Iris pigment epithelial cell (primary cell): Measurements from ENCODE around the gene NET1.

Source experiments
- DNase-seq: peaks from one replicate; pipeline ENCODE4 v3.0.0-alpha.2; 2011; ENCODE audit warnings: low read depth

NET1 gene

DNA sequence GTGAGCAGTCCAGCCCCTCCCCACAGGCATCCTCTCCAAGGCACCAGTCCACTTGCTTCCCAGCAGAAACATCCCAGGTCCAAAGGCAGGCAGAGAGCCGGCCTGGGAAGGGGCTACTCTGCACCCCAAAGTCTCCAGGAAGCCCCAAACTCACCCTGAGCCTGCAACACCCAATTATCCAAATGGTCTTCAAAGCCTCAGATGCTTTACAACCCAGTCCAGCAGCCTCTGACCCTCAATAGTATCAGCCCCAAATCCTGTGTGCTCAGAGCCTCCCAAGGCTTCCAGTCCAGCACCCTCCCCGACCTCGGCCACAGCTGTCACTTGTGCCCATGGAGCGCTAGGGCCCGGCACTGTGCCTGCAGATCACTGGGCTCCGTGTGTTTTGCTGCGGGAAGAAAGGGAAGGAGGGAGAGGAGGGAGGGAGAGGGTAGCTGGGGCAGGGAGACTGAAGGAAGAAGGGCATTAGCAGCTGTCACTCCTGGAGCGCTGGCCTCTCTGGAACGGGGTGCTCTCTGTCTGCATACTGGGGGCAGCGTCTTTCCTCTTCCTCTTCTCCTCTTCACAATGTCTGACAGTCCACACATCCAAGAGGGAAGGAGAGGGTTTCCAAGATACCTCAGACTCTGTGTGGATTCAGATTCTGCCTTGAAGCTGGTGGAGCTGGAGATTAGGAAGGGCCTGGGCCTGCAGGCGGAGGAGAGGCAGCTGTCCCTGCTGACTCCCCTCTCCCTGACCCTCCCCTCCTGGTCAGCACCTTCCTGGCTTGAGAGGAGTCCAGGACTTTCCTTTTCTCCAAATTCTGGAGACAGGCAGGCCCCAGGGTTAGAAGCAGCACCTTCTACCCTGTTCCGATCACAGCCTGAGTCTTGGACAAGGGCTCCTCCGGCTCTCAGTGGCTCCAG lies 73.8 kb downstream of the NET1 start:
- DNase-seq: no peak

DNA sequence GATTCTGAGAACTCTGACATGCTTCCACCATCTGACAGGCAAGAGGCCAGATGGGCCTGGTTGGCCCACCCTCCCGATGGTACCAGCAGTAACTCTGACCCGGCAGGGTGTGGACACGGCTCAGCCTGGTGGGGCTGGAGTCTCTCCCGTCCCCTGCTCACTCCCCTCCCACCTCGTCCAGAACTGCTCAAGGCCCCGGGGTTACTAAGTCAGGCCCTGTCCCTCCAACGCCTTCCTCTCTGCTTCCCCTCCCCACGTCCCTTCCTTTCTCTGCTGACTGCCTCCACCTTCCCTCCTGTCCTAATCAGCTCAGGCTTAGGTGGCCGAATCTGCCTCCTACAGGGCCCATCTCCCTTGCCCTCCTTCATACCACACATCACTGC lies 74.5 kb downstream of the NET1 start:
- no peak for DNase-seq

DNA sequence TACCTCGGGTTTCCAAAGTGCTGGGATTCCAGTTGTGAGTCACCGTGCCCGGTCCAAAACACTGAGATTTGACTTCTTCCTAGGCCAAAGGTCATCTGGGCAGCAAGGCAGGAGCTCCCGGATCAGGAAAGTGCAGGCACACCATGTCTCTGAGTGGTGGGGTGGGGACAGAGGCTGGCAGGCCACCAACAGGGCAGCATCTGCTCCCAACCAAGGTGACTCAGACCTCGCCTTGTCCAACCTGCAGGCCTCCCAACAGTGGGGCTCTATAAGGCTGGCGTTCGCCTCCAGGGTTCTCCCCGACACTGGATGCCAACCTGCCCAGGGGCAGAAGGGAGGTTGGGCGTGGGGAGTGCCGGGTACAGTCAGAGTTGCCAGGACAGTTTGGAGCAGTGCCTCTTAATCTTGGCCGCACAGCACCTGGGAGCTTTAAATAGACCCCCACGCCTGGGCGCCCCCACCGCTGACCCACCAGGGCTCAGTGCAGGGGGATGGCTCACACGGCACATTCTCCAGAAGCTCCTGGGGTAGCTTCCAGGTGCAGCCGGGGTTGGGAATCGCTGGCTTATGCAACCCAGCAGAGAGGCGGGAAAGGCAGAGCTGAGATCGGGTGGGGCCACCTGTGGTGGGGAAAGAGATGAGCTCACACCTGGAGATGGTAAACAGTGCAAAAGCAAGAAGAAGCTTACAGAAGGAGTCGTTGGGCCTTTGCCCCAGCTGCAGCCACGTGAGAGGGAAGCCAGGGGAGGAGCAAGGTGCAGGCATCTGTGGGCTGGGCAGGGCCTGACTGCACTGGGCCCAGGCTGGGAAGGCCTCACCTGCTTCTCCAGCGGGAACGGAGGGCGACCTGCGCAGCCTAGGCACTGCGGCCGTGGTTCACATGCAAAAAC lies 76.2 kb downstream of the NET1 start:
- no peak for DNase-seq

DNA sequence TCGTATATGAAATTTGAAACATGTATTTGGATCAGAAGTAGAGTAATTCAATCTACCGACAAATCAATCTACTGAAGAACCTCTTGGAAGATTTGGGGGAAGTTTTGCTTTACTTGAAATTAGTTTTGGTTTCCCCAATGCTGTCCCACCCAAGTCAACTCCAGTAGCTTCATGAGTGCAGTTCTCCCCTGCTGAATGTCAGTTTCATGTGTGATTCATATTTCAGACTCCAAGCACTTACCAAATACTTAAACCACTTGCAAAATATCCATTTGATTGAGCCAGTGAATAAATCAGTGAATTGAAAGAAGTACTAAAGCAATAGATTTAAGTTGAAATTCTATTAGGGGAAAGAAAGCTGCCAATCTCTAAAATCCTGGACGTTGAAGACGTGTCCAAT lies 77.7 kb downstream of the NET1 start:
- no peak for DNase-seq

DNA sequence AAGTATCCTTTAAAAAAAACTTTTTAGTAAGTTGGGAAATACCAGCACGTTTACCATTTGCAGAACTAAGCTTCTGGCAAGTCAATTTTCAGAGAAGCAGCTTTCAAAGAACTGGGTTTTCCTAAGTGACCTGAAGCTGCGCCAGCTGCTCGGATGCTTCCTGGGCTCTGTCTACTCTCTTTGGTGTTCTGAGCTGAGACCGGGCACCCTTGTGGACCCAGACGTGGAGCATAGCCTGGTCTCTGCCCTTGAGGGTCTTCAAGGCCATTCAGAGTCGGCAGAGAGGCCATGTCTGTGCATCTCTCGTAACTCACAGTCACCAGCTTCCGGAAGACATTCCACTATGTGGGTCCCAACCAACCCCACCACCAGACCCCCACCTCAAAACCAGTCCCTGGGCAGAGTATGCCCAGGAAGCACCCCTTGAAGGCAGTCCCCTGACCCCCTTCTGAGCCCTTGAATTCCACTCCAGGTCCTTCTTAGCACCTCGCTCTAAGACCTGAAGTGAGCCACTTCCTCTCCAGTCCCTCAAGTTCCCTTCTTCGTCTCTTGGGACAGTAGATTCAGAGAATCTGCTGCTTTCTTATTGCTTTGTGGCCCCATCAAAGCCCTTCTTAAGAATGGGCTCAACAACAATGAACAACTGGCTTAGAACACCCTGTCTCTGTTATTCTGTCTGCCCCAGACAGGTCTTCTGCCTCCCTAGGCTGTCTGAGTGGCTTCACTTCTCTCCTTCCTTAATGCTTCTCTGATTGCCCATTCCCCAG lies 78.5 kb downstream of the NET1 start:
- no peak for DNase-seq

DNA sequence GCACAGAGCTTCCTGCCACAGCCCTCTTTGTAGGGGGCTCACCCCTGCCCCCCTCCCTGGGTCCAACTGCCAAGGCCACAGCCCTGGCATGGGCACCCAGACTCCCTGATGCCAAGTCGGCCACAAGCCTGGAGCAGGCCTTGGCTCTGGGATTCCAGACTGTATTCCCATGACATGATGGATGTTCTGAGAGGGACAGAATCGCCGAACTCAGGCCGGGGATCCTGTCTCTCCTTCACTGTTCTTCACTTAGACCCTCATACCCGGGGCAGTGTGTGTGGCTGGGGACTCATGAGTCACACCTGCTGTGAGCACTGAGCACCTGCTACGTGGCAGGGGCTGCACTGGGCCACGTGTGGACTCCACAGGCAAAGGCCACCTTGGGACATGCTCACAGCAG lies 79.1 kb downstream of the NET1 start:
- DNase-seq: no peak

DNA sequence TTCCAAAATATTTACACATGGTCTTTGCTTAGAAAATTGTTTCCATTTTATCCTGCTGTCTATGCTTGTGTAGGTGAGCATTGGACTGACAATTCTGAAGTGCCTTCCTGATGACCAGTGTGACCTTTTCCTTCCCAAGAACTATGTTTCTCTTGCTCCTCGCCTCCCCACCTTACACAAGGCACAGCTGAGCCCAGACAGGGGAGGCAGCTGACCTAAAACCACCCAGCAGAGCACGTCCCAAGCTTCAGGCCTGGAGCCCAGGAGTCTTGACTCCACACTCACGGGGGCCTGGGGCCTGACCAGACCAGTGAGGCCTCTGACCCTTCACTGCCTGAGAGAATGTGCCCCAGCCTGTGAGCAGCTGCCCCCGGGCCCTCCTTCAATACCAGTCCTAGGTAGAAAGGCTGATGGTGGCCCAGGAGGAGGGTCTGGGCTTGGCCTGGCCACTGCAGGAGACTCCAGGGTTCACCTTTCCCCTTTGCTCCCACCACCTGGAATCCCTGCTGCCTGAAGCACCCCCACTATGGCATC lies 80.0 kb downstream of the NET1 start:
- DNase-seq: no peak

DNA sequence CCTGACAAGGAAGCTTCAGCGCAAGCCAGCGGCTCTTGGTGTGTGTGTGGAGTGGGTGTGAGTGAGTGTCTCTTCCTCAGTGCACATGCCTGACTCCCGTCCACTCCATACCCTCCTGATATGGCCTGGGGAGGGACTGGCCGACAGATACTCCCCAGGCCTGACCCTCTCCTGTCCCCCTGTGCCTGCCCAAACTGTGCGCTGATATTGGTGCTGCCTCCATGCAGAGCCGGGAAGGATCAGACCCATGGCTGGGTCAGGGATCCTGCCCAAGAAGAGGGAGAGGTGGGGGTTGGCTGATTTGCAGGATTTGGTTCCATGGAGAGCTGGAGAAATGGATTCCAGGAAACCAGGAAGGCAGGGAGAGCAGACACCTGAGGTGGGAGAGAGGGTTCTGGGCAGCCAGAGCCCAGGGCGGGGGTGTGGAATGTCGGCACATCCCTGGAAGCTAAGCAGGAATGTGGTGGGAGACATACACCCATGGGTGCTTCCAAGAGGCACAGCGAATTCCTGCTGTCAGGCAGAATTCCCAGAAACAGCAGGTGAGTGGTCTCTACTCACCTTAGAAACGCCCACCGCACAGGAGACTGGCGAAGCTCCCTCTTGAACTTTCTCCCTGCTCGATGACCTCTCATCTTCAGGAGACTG lies 80.7 kb downstream of the NET1 start:
- no peak for DNase-seq

DNA sequence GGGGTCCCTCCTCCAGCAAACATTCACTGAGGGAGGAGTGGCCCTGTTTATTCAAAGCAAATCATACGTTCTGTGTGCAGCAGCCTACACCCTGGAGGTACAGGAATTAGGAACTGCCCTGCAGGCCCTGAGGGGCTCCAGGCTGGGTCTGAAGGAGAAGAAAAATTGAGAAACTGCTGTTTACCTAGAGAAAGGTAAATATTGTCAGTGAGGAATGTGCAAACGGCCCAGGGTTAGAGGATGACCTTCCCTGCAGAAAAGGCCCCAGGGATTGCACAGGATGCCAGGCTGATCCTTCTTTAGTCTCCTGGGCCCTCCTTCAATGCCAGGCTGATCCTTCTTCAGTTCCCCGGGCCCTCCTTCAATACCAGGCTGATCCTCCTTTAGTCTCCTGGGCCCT lies 81.3 kb downstream of the NET1 start:
- DNase-seq: no peak

DNA sequence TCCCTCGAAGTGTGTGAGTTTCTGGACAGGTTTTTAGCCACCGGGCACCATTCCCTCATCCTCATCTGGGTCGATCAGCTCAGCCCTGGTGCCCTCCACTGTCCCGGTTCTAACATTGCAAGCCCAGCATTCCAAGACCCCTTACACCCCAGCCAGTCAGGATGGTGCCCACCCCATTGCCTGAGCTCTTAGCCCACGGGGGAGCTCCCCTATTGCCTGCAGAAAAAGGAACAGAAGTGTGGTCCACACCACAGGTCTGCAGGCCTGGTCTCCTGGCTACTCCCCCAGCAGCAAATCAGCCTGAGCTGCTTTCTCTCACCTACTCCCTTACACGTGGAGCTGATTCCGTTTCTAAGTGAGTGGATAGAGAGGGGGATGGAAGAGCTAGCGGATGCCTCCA lies 82.3 kb downstream of the NET1 start:
- no peak for DNase-seq

DNA sequence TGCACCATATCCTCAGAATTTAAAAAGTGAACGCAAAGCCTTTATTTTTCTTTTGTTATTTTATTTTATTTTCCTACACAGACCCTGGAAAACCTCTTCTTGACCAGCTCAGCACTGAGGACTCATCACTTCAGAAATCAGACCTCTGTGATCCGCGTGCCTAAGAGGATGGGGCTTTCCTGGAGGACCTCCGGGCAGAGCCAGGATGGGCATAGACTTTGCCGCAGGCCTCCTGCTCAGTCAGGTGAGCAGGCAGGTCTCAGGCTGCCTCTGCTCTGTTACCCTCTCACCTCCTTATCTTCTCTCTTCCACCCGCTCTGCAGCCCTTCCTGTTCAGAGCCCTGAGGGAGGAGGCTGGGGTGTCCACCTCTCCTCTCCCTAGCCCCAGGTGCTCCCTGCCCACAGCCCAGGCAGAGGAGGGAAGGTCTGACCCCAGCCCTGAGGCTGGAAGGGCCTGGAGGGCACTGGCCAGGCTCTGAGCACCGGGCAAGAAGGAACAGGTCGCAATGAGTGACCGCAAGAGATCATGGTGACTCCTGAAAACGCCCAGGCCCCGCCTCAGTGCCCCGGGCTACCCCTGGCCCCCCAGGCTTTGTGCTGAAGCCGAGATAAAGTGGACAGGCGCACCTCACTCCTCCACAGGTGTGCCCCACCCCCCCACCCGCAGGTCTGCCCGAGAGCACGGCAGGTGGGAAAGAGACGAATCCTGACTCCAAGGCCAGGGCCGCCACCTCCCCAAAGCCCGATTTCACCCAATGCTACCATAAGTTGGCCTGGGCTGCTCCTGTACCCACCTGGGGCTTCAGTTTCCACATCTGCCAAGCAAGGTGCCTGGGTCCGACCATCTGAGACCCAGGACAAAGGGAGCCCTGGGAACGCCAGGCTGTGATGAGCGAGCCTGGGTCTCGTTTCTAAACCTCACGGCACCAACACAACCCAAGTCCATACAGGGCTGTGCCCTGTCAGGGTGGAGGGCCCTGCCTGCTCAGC lies 84.2 kb downstream of the NET1 start:
- no peak for DNase-seq

DNA sequence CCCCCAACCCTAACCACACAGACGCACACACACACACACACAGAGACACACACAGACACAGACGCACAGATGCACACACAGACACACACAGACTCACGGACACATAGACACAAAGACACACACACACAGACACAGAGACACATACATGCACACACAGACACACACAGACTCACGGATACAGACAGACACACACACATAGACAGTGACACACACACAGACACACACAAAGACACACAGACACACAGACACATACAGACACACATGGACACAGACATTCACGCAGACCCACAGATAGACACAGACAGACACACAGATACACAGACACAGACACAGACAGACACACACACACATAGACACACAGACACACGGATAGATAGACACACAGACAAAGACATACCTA lies 84.9 kb downstream of the NET1 start:
- no peak for DNase-seq

DNA sequence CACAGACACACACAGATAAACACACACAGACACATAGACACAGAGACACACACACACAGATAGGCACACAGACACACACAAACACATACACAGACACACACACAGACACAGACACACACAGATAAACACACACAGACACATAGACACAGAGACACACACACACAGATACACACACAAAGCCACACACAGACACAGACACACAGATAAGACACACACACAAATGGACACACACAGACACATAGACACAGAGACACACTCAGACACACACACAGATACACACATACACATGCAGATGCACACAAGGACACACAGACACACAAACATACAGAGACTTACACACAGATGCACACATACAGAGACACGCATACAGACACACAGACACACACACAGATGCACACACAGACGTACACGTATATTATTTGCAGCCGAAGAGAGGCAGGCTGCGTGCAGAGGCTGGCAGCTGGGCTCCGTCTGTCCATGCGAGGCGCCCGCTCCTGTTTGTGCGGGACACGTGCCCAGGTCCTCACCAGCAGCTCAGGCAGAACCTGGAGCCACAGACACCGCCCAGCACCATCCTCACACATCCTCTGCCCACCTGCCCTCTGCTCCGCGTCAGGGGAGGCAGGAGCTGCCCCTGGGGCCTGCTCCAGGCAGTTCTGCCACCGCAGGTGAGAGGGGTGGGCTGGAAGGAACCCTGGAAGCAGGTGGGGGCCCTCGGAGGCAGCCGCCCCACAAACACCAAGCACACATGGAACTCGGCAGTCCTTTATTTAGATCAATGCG lies 85.8 kb downstream of the NET1 start:
- no peak for DNase-seq

DNA sequence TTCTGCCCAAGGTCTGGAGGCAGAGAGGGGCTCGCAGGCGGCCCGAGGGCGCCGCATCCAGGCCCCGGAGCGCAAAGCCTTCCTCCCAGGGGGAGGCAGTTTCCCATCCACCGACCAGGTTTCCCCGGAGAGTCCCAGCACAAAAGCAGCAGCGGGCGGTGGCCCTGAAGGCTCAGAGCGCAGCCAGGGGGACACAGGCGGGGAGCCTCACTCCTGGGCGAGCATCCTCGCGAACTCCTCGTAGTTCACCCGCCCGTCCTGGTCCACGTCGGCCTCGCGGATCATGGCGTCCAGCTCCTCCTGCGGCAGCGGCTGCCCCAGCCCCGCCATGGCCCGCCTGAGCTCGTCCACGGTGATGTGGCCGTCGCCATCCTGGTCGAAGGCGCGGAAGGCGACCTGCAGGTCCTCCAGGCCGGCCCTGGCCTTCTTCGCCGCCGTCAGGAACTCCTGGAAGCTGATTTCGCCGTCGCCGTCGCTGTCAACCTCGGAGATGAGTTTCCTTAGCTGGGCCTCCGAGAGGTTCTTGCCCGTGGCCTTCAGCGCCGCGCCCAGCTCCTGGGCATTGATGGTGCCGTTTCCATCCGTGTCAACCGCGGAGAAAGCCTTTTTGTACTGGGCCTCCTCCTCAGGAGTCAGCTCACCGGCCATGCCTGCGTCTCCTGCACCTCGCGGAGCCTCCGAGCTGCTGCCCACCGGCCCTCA lies 86.6 kb downstream of the NET1 start:
- DNase-seq: no peak

DNA sequence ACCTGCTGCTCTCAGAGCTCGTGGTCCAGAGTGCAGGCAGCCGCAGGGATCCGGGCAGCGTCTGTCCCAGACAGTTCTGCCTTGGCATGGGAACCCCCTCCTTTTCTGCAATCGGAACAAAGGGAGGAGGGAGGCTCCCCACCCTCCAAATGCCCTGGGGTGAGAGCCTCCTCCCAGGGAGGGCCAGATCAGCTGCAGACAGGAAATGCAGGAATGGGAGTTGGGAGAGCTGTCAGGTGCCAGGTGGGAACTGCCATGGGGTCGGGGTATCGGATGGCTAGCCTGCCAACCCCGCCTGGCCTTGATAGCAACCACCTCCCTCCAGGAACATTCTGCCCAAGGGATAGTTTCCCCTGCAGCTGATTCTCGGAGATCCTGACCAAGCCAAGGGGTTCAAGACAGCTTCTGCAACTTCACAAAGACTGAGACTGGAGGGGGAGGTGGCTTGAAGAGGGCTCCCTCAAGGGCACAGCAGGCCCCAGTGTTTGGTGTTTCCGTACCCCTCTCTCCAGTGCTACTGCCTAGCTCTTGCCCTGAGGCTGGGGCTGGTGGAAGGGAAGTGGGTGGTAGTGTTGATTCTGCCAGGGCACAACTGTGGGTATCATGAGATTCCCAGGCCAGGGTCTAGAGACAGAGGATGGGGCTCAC lies 87.3 kb downstream of the NET1 start, which contains the start of gene CALML5:
CALML5 (minus strand) TSS at position 78 of the 648 bp plus-strand sequence. CDS start 132 bp downstream, outside the sequence.
- no peak for DNase-seq

DNA sequence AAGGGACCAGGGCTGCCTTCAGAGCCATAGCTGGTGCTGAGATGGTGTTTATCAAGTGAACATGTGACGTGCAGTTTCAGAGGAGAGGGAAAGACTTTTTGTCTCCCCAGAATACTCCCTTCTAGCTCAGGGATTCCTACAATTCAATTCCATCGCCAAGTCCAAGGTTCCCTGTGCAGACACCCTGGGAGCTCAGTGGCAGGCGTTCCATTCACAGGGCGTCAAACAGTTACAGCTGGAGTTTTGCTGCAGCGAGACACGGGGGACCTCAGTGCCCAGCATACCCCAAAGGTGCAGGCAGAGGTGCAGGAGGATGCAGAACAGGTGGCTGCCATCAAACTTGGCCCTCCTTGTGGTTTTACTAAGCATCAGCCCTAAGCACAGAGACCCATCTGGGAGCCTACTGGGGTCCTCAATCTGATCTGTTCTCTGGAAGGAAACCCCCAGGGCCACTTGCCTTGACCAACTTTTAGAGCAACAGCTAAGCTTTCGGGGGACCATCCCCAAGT lies 87.9 kb downstream of the NET1 start:
- no peak for DNase-seq

DNA sequence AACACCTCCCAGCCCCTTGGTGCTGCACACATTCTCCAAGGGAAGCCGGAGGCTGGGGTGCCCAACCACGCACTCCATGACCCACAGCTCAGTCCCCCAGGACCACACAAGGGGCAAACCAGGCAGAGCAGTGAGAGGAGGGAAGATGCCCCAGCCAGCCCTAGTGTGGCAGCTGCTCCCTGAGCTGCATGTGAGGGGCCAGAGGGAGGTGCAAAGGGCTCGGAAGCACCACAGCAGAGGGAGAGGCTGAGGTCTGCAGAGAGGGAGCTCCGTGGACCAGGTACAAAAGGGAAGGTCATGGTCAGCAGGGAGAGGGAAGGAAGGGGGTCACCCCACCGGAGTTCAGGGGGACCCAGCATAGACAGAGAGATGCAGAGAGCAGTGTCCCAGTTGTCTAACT lies 88.6 kb downstream of the NET1 start:
- DNase-seq: no peak

DNA sequence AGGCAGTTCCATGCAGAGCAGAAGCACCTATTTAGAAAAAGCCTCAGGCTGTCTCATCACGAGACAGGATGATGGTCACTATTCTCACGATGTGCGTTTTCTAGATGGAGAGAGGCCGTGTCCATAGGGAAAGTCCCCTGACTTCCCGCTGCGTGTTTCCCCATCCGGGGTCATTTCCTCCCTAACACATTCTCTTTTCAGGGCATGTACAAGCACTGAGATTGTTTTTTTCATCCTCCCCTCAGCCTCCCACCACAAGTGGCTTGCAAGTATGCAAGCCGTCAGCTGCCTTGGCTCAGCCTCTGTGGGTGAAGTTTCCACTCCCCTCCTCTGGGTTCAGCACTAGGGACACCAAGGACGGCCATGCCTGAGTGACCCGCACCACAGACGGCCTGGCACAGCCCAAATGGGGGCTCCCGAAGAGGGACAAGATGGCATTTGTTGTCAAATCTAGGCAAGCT lies 89.7 kb downstream of the NET1 start:
- DNase-seq: no peak
